Stimulated activated CD8-positive, alpha-beta memory T cell treated with anti-CD3 and anti-CD28 coated beads, Interleukin-2, amount 100 ng/mL, for 1 hour (primary cell): ENCODE measurements around the gene MEGF6.
"Not testable (repeated sequence)": the region's sequence is repeated elsewhere in the genome, so short reads cannot be mapped to it uniquely, and the experiment has no call there.

Experiments
- DNase-seq, 2 donors: peaks; one replicate each; pipeline ENCODE4 v3.0.0-alpha.2; 2020; ENCODE audit warnings: low read depth in 2 of 2

Gene MEGF6

DNA sequence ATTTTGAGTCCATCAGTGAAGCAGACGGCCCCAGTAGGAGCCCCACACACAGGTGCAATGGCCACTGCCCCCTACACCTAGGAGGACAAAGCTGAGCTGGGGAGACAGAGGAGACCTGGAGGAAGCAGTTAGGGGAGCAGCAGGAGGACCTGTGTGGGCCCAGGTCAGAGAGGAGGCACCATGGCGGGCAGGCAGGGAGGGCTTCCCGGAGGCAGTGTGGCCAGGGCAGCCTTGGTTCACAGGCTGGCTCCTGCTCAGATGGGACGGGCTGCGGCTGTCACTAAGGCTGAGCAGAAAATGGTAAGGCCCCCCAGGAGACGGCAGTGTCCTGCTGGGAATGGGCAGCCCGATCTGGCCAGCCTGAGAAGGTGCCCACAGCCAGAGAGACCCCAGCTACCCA lies 15.4 kb downstream of the MEGF6 start:
- no peak for DNase-seq

DNA sequence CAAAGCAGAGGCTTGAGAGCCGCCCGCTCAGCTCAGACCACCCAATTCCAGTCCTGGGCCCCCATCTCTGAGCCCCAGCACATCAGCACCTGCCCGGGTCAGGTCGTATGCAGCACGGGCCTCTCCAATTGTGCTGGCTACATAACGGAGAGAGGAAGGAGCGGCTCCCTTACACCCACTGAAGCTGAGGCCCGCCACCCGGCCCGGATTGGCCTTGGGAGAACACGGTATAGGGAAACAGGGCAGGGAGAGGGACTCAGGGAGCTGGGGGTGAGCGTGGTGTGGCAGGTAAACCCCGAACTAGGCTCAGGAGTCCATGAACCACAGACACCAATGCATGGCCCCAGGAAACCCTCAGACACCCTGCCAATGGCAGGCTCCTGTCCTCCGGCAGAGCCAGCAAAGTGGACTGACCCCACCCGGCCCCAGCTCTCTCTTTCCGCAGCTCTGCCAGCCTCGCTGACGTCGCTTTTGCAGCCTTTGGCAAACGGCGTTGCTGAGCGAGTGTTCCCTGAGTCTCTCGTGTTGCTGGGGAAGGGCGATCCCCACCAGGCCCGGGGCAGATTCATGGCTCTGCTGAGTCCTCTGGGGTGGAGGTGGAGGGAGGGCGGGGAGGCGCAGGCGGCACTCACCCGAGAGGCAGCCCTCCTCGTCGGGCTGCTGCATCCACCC lies 16.5 kb downstream of the MEGF6 start:
- no peak for DNase-seq

DNA sequence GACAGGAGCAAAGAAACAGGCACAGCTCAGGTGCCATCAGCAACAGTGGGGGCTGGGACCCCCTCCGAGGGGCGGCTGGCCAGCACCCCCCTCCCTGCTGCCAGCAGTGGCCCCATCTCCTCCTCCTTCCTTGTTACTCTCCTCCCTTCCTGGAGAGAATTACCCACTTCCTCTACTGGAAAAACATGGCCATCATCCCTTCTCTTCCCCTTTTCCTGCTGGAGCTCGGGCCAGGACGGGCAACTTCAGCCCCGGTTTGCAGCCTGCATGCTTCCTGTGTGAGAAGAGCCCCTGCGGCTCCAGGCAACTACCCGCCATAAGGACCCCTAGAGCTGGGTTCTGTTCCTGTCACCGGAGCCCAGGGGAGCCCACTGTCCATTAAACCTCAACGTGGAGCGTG lies 17.6 kb downstream of the MEGF6 start:
- DNase-seq, result no peak

DNA sequence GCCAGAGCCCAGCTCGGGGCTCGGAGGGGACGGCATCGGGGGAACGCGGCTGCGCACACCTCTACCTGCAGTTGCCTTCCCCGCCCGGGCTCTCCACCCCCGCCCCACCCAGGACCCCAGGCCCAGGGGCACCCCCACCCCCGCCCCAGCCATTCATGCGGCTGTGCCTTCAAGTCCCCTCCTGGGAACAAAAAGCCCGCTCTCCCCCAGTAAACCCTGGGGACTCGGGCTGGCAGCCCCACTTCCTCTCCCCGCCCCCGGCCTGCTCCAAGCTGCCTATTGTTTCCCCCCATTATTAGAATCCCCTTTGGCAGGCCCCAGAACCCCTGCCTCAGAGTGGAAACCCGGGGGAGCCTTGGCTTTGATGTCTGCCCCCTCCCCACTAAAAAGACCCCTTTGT lies 18.0 kb downstream of the MEGF6 start:
- DNase-seq, result no peak

DNA sequence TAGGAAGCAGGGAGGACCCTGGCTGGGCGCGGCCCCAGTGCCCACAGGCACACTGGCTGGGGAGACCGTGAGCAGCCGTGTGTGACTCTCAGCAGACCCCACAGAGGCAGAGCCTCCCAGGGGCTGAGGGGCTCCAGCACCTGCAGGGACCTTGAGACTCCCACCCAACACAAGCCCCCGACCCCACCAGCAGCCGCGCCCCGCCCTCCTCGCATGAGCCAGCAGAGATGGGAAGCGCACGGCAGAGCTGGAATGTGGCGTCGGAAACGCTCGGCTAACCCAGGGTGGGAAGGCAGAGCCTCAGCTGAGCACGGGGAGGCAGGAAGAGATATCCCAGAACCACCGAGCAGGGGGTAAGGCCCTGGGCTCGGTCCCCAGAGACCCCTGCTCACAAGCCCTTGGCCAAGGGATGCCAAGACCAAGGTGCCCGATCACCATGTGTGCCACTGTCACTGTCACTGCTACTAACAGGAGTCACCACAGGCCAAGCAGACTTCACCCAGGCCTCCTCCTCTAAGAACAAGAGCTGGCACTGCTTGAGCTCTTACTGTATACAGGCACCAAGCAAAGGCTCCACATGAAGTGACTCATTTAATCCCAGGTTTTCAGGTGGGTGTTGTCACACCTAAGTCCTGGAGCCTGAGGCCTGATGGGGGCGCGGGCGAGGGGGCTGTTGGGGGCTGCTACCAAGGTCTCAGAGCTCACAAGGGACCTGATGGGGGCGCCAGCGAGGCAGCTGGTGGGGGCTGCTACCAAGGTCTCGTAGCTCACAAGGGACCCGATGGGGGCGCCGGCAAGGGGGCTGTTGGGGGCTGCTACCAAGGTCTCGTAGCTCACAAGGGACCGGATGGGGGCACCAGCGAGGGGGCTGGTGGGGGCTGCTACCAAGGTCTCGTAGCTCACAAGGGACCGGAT lies 20.1 kb downstream of the MEGF6 start:
- no peak for DNase-seq

DNA sequence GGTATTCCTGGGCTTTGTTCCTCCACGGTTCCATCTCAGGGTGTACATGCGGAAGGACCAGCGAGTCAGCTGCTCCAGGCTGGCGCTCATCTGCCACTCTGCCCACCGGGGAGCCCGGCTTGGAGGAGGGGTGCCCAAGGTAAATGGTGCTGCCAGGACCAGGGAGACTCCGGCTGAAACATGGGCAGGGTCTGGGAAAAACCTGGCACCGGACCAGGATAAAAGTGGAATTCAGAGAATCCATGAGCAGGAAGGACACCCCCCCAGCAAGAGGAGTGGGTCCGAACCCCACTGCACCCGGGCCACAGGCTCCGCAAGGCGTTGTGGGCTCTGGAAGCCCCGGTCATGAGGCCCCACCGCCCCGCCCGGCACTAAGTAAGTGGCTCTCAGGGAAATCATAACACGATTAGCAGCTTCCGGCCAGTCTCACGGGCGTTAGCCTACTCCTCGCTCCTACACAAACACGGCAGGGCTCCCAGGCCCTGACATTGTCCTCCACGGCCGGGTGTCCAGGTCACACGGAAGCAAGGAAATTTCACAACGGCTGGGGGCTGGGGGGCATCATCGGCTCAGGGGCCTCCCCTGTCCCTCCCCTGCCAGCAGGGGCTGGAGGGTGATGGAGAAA lies 21.1 kb downstream of the MEGF6 start:
- no peak for DNase-seq

DNA sequence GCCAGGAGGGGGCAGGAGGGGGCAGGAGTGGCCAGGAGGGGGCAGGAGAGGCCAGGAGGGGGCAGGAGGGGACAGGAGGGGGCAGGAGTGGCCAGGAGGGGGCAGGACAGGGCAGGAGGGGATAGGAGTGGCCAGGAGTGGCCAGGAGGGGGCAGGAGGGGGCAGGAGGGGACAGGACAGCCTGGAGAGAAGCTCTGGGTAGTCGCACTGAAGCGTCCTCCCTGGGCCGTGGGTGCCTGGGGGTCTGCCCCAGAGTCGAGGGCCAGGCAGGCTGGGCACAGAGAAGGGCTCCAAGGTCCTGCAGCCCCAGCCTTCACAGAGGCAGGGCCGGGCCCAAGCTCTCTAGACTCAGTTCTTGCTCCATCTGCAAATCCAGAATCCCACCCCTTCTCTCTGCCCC lies 22.9 kb downstream of the MEGF6 start:
- DNase-seq, result no peak

DNA sequence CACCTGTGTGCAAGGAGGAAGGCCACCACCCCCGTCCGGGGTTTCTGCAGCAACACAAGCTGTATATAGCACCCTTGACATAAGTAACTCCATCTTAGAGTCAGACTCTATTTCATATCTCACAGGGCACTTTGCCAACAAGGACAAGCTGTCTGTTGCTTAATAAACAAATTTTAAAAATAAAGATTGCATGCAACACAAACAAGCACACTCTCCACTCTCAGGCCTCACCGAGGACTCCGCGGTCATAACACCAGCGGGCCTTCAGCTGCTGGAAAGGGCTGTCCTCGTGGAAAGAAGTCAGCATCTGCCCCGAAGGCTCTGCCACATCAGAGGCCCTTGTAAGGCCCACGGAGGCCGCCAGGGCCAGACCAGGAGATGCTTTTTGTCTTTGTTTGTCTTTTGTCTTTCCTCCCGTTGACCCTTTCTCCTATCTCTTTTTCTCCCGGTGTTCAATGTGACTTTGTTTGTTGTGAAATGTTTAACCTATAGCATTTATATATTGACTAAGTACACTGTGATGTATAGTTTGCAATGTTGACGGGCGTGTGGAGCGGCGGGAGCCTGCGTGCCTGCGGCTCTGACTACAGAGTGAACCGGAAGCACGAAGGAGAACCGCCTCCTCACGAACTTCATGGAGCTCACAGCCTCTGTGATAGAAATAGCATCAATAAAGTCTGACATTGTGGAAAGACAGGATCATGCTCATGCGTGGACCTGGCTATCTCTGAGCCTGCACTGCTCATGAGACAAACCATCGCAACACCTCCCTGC lies 24.1 kb downstream of the MEGF6 start:
- no peak for DNase-seq

DNA sequence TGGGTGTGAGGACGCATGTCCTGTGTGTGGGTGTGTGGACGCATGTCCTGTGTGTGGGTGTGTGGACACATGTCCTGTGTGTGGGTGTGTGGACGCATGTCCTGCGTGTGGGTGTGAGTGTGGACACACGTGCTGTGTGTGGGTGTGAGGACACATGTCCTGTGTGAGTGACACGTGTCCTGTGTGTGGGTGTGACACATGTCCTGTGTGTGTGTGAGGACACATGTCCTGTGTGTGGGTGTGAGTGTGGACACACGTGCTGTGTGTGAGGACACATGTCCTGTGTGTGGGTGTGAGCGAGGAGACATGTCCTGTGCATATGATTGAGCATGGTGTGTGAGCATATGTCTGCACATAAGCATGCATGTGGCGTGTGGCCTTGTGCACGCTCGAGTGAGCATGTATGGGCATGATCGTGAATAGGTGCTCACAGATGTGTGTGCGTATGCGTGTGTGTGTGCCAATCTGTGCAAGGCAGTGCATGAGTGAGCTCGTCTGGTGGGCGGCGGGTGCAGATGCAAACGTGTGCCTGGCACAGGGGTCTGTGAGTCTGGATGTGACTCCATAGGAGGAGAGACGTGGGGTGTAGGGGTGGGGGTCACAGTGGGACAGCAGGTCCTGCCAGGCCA lies 25.3 kb downstream of the MEGF6 start:
- DNase-seq, result no peak

DNA sequence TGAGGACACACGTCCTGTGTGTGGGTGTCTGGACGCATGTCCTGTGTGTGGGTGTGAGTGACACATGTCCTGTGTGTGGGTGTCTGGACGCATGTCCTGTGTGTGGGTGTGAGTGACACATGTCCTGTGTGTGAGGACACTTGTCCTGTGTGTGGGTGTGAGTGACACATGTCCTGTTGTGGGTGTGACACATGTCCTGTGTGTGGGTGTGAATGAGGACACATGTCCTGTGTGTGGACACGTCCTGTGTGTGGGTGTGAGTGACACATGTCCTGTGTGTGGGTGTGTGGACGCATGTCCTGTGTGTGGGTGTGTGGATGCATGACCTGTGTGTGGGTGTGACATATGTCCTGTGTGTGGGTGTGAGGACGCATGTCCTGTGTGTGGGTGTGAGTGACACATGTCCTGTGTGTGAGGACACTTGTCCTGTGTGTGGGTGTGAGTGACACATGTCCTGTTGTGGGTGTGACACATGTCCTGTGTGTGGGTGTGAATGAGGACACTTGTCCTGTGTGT lies 25.9 kb downstream of the MEGF6 start:
- not testable (repeated sequence) for DNase-seq

DNA sequence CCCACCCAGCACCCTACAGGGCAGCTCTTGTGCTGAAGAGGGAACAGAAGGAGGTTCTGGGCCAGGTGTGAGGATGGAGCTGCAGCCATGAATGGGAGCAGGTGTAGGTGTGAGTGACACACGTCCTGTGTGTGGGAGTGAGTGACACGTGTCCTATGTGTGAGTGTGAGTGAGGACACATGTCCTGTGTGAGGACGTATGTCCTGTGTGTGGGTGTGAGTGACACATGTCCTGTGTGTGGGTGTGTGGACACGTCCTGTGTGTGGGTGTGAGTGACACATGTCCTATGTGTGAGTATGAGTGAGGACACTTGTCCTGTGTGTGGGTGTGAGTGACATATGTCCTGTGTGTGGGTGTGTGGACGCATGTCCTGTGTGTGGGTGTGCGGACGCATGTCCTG lies 26.4 kb downstream of the MEGF6 start:
- DNase-seq, result no peak

DNA sequence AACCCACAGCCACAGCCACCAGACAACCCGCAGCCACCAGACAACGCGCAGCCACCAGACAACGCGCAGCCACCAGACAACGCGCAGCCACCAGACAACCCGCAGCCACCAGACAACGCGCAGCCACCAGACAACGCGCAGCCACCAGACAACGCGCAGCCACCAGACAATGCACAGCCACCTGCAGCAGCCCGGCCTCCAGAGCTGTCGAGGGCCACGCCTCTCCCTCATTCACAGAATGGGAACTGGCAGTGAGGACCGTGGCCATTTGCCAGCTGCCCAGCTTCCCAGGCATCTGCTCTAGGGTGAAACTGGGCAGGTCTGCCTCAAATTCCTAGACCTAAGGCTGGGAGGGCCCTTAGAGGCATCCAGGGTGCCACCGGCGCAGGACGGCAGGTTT lies 27.6 kb downstream of the MEGF6 start:
- DNase-seq, result not testable (repeated sequence)

DNA sequence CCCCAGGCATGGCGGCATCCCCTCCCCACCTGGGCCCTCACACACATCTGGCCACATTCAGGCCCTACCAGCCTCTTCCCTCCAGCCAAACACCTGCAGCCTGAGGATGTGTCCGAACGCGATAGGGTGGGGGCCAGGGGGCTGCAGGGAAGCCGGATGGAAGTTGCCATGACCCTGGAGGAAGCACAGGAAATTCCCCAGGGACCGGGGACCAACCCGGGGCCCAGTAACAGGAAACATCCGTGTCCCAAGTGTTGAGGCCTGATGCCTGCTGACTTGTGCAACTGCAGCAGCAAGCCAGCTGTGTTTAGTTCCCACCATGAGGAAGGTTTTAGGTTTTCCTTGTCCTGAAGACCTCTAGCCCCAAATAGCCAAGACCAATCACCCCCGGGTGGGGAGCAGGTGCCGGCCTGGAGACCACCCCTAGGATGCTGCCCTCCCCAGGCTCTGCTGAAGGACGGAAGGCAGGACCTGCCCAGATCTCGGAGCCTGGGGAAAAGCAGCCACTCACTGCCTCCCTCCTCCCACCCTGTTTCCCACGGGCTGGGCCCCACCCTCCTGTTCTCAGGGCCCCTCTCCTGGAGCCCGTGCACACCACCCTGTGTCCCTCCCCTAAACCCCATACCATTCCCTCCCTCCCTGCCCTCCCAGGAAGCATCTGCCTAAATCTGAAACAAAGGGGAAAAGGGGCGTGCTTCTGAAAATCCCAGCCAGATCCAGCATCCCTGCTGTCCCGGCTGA lies 29.8 kb downstream of the MEGF6 start:
- DNase-seq, result no peak

DNA sequence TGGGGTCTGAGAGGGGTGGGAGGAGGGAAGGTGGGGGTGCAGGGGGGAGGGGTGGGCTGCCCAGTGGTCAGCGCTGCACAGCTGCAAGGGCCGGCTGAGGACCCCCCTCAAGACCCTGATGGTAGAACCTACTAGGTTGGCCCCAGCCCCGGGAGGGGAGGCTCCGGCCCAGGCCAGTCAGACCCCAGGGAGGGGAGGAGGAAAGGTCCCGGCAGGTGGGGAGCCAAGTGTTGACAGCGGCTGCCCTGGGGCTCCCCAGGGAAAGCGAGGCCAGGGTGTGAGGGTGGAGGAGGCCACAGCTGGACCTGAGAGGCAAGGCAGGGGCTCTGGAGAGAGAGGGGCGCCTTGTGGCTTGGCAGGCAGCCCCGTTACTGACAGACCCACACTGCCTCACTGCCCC lies 31.1 kb downstream of the MEGF6 start:
- no peak for DNase-seq

DNA sequence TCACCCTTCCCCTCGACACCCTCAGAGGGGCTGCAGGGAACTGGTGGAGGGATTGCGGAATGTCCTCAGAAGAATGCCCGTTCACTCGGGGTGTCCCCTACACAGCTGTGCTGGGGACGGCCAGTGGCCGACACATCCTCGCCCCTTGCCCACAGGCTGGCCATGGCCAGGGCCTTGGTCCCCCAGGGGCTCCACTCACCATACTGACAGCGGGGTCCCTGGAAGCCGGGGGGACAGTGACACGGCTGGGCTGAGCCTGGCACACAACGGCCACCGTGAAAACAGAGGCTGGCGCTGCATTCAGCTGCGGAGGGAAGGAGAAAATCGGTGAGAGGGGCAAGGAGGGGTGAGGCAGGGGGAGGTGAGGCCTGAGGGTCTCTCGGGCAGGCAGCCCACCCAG lies 31.7 kb downstream of the MEGF6 start:
- no peak for DNase-seq

DNA sequence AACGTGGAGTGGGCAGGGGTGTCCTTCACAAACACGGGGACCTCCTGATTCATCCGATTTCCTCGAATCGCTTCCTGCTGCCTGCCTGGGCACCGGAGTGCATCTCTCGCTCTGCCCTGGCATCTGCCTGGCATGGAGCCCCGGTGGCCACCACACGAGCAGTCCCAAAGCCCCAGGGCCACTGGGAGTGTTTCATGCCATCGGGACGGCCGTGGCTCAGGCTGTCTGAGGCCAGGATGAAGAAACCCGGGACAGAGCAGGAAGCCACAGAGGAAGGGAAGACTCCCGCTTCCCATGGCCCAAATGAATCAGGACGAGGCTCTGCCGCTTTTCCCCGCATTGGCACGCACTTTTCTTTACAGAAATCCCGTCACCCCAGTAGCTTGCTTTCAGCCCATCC lies 32.4 kb downstream of the MEGF6 start:
- DNase-seq, result no peak

DNA sequence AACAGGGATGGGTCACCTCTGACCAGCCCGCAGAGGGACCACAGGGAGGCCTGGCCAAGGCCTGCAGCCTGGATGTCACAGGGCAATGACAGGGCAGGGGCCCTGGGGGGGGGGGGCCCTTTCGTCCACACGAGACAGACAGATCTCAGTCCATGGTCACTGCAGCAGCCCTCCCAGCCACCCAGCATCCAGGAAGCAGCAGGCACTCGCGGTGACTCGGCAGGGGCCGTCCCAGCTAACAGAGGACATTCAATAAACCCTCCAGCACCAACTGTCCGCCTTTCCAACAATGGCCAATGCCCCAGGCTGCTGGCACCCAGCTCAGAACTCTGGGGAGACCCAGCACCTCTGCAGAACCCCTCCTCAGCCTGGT lies 32.9 kb downstream of the MEGF6 start:
- no peak for DNase-seq

DNA sequence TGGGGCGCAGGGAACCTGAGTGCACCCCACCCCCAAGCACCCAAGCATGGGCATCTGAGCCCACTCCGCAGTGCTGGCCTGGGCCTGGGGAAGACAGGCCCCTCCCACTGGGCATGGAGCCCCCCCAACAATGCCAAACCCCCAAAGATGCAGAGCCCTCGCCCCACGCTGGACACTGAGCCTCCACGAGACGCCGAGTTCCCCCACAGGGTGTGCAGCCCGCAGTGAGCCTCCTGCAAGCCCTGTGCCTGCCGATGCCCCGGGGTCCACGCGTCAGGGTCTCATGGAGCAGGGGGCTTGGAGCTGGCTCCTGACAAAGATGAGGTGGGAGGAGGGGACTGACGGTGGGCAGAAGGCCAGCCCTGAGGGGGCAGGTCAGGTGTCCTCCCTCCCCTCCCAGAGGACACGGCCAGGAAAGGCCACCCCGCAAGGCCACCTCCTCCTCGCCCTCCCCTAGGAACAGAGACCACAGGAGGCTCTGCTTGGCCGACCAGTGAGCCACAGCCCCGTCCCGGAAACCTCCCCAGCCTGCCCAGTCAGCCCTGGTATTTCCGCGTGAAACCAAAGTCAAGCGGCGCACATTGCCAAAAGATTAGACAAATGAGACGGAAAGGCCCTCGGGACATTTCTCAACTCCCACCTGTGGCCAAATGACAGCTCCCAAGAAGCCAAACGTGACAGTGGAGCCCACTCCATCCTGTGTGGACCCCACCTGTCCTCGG lies 33.4 kb downstream of the MEGF6 start:
- no peak for DNase-seq

DNA sequence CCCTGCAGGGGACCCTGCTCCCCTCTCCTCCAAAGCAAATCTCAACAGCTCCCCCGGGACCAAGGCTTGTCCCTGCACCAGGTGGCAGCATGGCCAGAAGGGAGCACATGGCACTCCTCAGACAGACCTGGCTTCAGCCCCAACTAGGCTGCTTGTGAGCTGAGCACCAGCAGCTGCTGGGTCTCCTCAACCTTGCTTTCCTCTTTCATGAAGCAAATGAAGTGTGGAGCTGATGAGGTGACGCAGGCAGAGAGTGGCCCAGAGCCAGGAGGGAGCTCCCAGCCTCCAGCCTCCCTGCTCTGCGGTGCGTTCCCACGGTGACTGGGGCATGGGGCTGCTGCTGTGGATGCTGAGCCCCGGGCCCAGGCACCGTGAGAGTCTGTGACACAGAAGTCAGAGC lies 34.0 kb downstream of the MEGF6 start:
- no peak for DNase-seq

DNA sequence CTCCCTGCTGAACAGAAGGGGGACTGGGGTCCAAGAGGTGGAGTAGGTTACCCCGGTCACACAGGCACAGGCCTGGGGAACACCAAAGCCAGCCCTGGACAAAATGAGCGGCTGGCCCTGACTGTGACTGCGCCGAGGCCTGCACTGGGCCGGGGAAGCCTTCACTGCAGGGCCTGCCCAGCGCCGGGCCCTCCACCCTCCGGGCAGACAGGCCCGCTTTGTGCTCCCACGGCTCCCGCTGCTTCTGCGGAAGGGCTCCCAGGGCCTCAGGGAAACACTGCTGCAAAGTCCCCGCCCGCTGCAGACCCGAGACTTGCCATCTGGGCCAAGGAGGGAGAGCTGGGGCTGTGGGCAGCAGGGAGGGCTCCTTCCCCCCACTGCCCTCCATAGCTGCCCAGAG lies 35.3 kb downstream of the MEGF6 start:
- no peak for DNase-seq
